HEK293T (cell line): ENCODE data around the gene CHPF2.
A peak's percentile ranks its signal among the peaks of the same experiment; 100 is the strongest.

ENCODE experiments used
- BHLHE40 ChIP-seq: fragments of 450-650 bp; IDR thresholded peaks from 2 replicates; pipeline ENCODE4 v1.6.1; 2016; ENCODE audit warnings: mild to moderate bottlenecking, moderate library complexity, borderline replicate concordance
- ELF4 ChIP-seq: fragments of 450-650 bp; IDR thresholded peaks from 2 replicates; pipeline ENCODE4 v1.6.1; 2017; ENCODE audit warnings: antibody characterized with exemption
- FOXA1 ChIP-seq: fragments of 450-650 bp; IDR thresholded peaks from 2 replicates; pipeline ENCODE4 v1.6.1; 2016; ENCODE audit warnings: mild to moderate bottlenecking
- FOXM1 ChIP-seq: fragments of 450-650 bp; IDR thresholded peaks from 2 replicates; pipeline ENCODE4 v1.6.1; 2017; ENCODE audit warnings: mild to moderate bottlenecking, borderline replicate concordance
- HDGF ChIP-seq: fragments of 450-650 bp; IDR thresholded peaks from 2 replicates; pipeline ENCODE4 v1.6.1; 2017; ENCODE audit warnings: antibody characterized with exemption, borderline replicate concordance
- LEF1 ChIP-seq: fragments of 450-650 bp; IDR thresholded peaks from 2 replicates; pipeline ENCODE4 v1.6.1; 2017; ENCODE audit warnings: mild to moderate bottlenecking, borderline replicate concordance
- NFRKB ChIP-seq: fragments of 450-650 bp; IDR thresholded peaks from 2 replicates; pipeline ENCODE4 v1.6.1; 2016; ENCODE audit warnings: mild to moderate bottlenecking, moderate library complexity
- SP1 ChIP-seq: fragments of 450-650 bp; IDR thresholded peaks from 2 replicates; pipeline ENCODE4 v1.6.1; 2017
- SUZ12 ChIP-seq: fragments of 450-650 bp; IDR thresholded peaks from 2 replicates; pipeline ENCODE4 v1.6.1; 2016; ENCODE audit warnings: mild to moderate bottlenecking
- TARDBP ChIP-seq: fragments of 450-650 bp; IDR thresholded peaks from 2 replicates; pipeline ENCODE4 v1.6.1; 2016
- ZNF384 ChIP-seq: fragments of 450-650 bp; IDR thresholded peaks from 2 replicates; pipeline ENCODE4 v1.6.1; 2016

DNA sequence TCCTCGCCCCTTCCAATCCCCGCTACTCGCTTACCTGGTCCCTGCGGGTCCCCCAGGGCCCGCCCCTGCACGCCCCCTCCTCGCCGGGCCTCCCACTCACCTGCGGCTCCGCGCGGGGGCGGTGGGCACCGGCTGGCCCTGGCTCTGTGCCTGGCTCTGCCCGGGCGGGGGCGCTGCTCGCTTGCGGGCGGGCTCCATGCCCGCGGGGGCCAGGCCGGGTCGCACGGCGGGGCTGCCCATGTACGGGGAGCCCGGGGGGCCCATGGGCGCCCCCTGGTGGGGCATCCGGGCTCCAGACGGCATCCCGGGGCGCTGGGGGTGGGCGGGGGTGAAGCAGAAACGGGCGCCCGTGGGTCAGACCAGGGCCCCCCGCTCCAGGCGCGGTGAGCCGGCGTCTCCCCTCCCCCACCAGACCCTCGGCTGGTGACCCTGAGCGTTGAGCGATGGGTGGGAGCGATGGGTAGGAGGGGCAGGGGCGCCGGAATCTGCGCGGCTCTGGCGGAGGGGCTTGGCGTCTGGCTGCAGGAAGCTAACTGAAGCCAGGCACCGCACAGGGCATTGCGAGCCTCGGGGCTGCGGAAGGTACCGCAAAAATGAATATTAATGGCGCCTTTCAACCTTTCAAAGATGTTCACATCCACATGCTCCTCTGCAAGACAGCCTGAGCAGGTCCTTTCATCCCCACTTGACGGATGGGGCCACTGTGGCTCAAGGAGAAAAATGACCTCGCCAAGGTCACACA is 13.2 kb downstream of the CHPF2 start:
- TF ChIP-seq NFRKB: no peak
- TF ChIP-seq LEF1: no peak
- TF ChIP-seq SP1: no peak
- no peak for TF ChIP-seq FOXA1
- no peak for TF ChIP-seq ELF4
- no peak for TF ChIP-seq TARDBP
- TF ChIP-seq FOXM1: peak; percentile 54; the same call in 1 of the 2 replicates
- no peak for TF ChIP-seq ZNF384
- TF ChIP-seq SUZ12: no peak
- no peak for TF ChIP-seq HDGF
- TF ChIP-seq BHLHE40: no peak
